ENCODE data around the gene LRP5.

- TF ChIP-seq POLR2A (IDR thresholded peaks at IDR 0.05) = no peak
- no peak for TF ChIP-seq CTCF (IDR thresholded peaks at IDR 0.05)
Observed at GRCh38 chr11:68429661-68430060, 117.3 kb downstream of the LRP5 start.

Data from thyroid gland (tissue), 4 donors.